ENCODE measurements around the gene RGPD5. TPM values are rescaled to one million over a fixed set of nuclear protein-coding genes. Genes with fewer than 3 reads are reported as not detected.
"Not testable (repeated sequence)": the region's sequence is repeated elsewhere in the genome, so short reads cannot be mapped to it uniquely, and the experiment has no call there.

RGPD5 gene
- polyA plus RNA-seq, 3 donors, result 4.1 to 7.1 (median 6.6) TPM

DNA sequence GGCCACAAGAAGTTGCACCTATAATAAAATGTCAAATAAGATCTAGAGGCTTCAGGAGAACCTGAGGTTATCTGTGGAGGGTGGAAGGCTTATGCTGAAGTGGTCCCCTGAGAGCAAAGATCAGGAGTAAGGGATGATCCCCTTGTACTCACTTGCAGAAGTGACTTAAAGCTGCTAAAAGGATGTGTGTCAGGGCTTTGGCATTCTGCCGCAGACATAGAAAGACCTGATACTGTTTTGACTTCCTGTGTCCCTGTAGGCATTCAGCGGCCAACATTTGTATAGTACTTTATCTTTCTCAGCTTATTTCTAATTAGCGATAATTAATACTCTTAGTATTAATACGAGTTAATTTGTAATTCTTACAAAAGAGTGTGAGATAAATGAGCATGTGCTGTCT, 94.3 kb downstream of the RGPD5 start:
- H3K27ac ChIP-seq (ENCODE audit: low read depth, low read length), result not testable (repeated sequence)
- WGBS, 3 donors, result no CpG with 5 or more reads among the region's 4 CpGs

DNA sequence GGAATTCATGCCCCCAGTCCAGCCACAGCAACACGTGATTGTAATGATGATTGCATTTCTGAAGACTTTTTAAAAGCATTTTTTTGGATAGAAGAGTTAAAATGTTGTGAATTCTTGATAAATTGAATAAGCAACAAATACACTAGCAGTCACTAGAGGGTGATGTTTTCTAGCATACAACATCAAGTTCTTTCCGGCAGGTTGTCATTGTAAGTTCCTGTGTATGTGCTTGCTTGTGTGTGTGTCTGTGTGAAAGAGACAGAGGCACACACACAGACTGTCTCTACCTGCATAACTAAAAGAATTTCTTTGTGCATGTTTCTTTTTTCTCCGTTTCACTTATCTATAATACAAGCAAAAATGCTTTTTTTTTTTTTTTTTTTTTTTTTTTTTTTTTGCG, 95.8 kb downstream of the RGPD5 start:
- no CpG with 5 or more reads among the region's 4 CpGs for WGBS, 3 donors
- not testable (repeated sequence) for H3K27ac ChIP-seq (ENCODE audit: low read depth, low read length)

DNA sequence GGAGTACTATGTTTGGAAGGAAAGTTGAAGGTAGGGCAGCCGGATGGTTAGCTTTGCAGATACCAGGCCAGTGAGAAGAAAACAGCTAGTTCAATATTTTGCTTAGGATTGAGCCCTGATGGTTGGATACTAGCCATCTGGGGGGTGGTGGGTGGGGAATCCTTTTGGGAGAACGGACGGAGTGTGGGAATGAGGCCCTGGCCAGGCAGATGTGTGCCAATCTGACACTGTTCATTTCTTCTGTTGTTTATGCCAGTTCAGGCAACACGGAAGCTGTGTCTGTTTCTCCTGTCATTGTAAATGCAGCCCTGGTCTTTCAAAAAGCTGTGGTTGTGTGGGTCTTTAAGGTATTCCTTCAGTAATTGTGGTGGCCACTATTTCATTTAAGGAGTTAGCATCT, 96.9 kb downstream of the RGPD5 start:
- no CpG with 5 or more reads among the region's 4 CpGs for WGBS, 3 donors
- not testable (repeated sequence) for H3K27ac ChIP-seq (ENCODE audit: low read depth, low read length)

DNA sequence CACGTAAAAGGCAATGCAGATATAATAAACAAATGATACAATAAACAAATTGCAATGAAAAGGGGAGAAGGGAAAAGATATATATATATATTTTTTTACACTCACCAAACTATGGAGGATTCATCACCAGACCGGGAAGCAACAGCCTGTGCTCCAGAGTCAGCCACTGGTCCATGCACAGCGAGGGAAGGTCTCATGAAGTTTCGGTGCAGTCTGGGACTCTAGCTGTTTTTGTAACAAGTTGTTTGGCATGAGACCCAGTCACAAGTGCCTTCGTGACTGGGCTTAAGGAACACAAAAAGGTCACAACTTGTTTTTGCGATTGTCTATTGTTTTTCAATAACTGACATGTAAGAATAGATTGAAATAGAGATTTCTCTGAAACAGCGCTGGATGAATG, 99.6 kb downstream of the RGPD5 start:
- no CpG with 5 or more reads among the region's 7 CpGs for WGBS, 3 donors
- H3K27ac ChIP-seq (ENCODE audit: low read depth, low read length), result not testable (repeated sequence)

DNA sequence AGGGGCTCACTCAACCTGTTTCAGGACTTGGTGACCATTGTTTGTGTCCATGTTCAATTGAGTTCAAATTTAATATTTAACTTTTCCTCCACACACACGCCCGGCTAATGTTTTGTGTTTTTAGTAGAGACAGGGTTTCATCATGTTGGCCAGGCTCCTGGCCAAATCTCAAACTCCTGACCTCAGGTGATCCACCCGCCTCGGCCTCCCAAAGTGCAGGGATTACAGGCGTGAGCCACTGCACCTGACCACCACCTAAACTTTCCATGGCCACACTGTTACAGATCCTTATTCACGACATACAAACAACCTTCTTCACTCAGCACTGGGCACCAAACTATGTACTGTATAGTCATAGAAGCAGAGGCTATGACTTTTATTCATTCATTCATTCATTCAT, 100.0 kb downstream of the RGPD5 start:
- no CpG with 5 or more reads among the region's 6 CpGs for WGBS, 3 donors
- not testable (repeated sequence) for H3K27ac ChIP-seq (ENCODE audit: low read depth, low read length)

GRCh38 chr2:109895090-109895869, 101.2 kb downstream of the RGPD5 start:
- WGBS, 3 donors, result no CpG with 5 or more reads among the region's 3 CpGs

DNA sequence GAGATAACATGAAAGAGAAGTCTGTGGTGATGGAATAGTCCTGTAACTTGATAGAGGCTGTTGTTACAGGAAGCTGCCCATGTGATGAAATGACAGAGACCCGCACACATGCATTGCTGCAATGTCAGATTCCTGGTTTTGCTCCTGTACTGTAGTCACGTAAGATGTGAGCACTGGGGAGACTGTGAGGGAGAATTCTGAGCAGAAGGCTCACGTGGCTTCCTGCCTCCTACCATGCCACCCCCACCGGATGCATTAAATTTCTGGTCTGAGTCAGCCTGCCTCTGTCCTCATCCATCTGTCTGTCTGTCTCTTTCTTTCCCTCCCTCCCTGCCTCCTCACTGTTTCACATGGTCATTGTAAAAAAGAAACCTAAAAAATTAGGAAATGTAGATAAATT, 102.1 kb downstream of the RGPD5 start:
- H3K27ac ChIP-seq (ENCODE audit: low read depth, low read length), result not testable (repeated sequence)
- WGBS, 3 donors, result no CpG with 5 or more reads among the region's 4 CpGs

More at GRCh38 chr2:109895090-109895869, 101.2 kb downstream of the RGPD5 start:
- H3K27ac ChIP-seq (ENCODE audit: low read depth, low read length), result not testable (repeated sequence)

DNA sequence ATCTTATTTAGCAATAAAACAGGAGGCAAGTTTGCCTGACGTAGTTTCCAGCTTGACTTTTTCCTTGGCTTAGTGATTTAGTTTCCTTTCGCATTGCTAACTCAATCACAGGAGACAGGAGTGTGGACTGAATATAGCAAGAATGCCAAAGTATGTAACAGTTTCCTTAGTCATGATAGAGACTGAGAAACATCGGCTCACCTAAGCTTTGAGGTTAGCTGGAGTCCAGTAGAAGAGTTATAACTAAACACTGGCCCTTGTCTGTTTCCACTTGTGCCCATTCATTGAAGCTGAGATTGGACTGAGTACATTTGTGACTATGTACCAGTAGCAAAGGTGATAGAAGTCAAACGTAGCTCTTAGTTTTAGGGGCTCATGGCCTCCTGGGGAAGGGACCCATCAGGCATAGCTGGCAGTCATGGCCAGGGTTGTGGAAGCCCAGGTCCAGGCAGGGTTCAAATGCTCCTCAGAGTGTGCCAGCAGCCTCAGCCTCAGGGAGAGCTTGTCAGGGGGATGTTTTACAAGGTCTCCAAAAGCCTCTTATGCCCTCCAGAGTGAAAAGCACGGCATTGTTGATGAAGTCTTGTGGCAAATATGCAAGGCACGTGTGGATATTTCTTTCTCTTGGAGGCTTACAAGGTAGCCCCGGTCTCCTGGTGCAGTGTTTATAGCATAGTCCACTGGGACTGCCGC, 103.8 kb downstream of the RGPD5 start:
- H3K27ac ChIP-seq (ENCODE audit: low read depth, low read length), result not testable (repeated sequence)
- no CpG with 5 or more reads among the region's 8 CpGs for WGBS, 3 donors

DNA sequence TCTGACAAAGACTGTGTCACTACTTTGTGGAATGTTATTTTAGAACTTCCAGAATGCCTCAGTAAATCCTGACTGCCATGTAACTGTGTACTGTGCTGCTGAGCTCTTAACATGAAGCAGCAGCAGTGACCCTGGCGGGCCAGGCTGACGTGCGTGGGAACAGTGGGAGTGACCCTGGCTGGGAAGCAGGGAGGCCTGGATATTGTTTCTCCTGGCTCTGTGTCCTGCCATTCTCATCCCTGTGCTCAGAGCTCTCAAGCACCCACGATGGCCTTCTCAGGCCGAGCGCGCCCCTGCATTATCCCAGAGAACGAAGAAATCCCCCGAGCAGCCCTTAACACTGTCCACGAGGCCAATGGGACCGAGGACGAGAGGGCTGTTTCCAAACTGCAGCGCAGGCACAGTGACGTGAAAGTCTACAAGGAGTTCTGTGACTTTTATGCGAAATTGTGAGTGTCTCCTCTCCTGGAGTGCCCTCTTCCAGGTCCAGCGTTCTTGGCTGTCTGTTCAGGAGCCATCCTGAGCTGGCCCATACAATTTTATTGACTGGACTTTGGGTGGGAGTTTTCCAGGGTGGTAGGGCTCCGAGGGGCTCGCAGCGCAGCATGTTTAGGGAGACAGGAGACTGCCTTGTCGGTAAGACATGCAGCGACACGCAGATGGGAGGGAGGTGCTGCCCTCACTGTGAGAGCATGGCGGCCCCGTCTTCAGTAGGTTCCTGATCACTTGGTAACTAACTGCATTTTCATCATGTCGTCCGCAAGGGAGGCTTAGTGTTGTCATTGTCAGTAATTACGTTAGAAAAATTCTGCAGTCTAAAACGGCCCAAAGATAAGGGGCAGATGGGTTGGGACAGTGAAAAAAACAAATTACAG, 104.6 kb downstream of the RGPD5 start, which contains the start of gene LIMS3:
Gene LIMS3, plus strand, starts transcription at position 227 of the 875 bp plus-strand sequence. Its CDS starts 41 bp downstream, at position 268.
- H3K27ac ChIP-seq (ENCODE audit: low read depth, low read length), result not testable (repeated sequence)
- WGBS, 3 donors, result no CpG with 5 or more reads among the region's 28 CpGs

DNA sequence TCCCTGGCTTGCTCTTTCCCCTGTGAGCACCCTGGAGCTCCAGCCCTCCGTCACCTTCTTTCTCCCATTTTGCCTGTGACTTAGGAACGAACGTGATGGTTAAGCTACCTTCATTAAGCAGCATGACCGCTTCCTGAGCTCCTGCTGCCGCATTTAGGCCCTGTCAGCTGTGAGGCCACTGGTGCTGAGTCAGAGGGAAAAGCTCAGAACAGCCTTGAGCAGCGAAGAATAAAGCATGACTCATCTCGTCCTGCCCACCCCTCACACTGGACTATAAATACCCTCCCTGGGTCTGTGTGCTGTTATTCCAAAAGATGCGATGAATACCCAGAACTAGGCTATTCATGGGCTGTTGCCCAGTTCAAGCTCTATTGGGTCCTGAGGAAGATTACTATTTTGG, 111.7 kb downstream of the RGPD5 start:
- H3K27ac ChIP-seq (ENCODE audit: low read depth, low read length), result not testable (repeated sequence)
- no CpG with 5 or more reads among the region's 8 CpGs for WGBS, 3 donors

Other genes starting within 250 kb of the RGPD5 start
- 10 to 100 TPM; 11.5 to 67.5 (median 42.7) TPM for gene SEPTIN10, start 180.3 kb upstream of the RGPD5 start, polyA plus RNA-seq
- 1 to 10 TPM; 1.8 to 6.0 (median 5.3) TPM for gene SOWAHC, start 179.9 kb upstream of the RGPD5 start, polyA plus RNA-seq
- gene LIMS3, start 104.4 kb downstream of the RGPD5 start, polyA plus RNA-seq, result 1 to 10 TPM in 2 of 3 donors, under 1 TPM in 1; 0.78 to 2.1 (median 1.2) TPM